ENCODE data around the gene ZNF365.
"Not testable (repeated sequence)": the region's sequence is repeated elsewhere in the genome, so short reads cannot be mapped to it uniquely, and the experiment has no call there.

ZNF365 gene

GRCh38 chr10:62373639-62373994 lies 552 bp upstream of the ZNF365 start:
- Histone ChIP-seq H3K4me1 (ENCODE audit: control insufficient read depth in 1 of 2, insufficient read depth in 1 of 2, low read depth in 1 of 2, low read length in 1 of 2) (no peaks in the 10 kb centered on the region), H3K4me3 (ENCODE audit: low read depth in 1 of 2, low read length in 1 of 2) (no peak overlapping the region), H3K27me3 (peaks cover 59% of the 10 kb centered on the region), H3K9me3 (no peaks in the 10 kb centered on the region), H3K36me3 (no peaks in the 10 kb centered on the region), H3K27ac (no peak overlapping the region)
- no peak for TF ChIP-seq CTCF (IDR thresholded peaks at IDR 0.05)

- TF ChIP-seq CTCF (IDR thresholded peaks at IDR 0.05): no peak
- H3K27ac ChIP-seq: no peak overlapping the region
- no peaks in the 10 kb centered on the region for H3K9me3 ChIP-seq
- no peak overlapping the region for H3K4me3 ChIP-seq (ENCODE audit: low read depth in 1 of 2, low read length in 1 of 2)
- H3K36me3 ChIP-seq: no peaks in the 10 kb centered on the region
- peaks cover 59% of the 10 kb centered on the region for H3K27me3 ChIP-seq
- no peaks in the 10 kb centered on the region for H3K4me1 ChIP-seq (ENCODE audit: control insufficient read depth in 1 of 2, insufficient read depth in 1 of 2, low read depth in 1 of 2, low read length in 1 of 2)
These were observed 917 bp downstream of the ZNF365 start for GRCh38 chr10:62374862-62375710.

- H3K9me3 ChIP-seq: no peaks in the 10 kb centered on the region
- no peak overlapping the region for H3K4me3 ChIP-seq (ENCODE audit: low read depth in 1 of 2, low read length in 1 of 2)
- TF ChIP-seq CTCF (IDR thresholded peaks at IDR 0.05): no peak
- no peak overlapping the region for H3K27ac ChIP-seq
- no peaks in the 10 kb centered on the region for H3K4me1 ChIP-seq (ENCODE audit: control insufficient read depth in 1 of 2, insufficient read depth in 1 of 2, low read depth in 1 of 2, low read length in 1 of 2)
- no peaks in the 10 kb centered on the region for H3K36me3 ChIP-seq
- peaks cover 58% of the 10 kb centered on the region for H3K27me3 ChIP-seq
These were observed 2.2 kb downstream of the ZNF365 start for GRCh38 chr10:62376071-62377025.

- Histone ChIP-seq H3K36me3 (no peaks in the 10 kb centered on the region), H3K4me3 (ENCODE audit: low read depth in 1 of 2, low read length in 1 of 2) (no peak overlapping the region), H3K27ac (no peak overlapping the region), H3K27me3 (peaks cover 51% of the 10 kb centered on the region), H3K4me1 (ENCODE audit: control insufficient read depth in 1 of 2, insufficient read depth in 1 of 2, low read depth in 1 of 2, low read length in 1 of 2) (no peaks in the 10 kb centered on the region), H3K9me3 (no peaks in the 10 kb centered on the region)
- no peak for TF ChIP-seq CTCF (IDR thresholded peaks at IDR 0.05)
These were observed 2.9 kb downstream of the ZNF365 start for GRCh38 chr10:62377026-62377415.

GRCh38 chr10:62377966-62378365 lies 3.8 kb downstream of the ZNF365 start:
- H3K4me1 ChIP-seq (ENCODE audit: control insufficient read depth in 1 of 2, insufficient read depth in 1 of 2, low read depth in 1 of 2, low read length in 1 of 2): no peaks in the 10 kb centered on the region
- TF ChIP-seq CTCF (IDR thresholded peaks at IDR 0.05): no peak
- H3K36me3 ChIP-seq: no peaks in the 10 kb centered on the region
- H3K4me3 ChIP-seq (ENCODE audit: low read depth in 1 of 2, low read length in 1 of 2): no peak overlapping the region
- peaks cover 43% of the 10 kb centered on the region for H3K27me3 ChIP-seq
- H3K9me3 ChIP-seq: no peaks in the 10 kb centered on the region
- no peak overlapping the region for H3K27ac ChIP-seq

GRCh38 chr10:62378877-62379276 lies 4.7 kb downstream of the ZNF365 start:
- H3K4me1 ChIP-seq (ENCODE audit: control insufficient read depth in 1 of 2, insufficient read depth in 1 of 2, low read depth in 1 of 2, low read length in 1 of 2); H3K4me3 ChIP-seq (ENCODE audit: low read depth in 1 of 2, low read length in 1 of 2); H3K36me3 ChIP-seq; H3K27ac ChIP-seq; H3K9me3 ChIP-seq: not testable (repeated sequence)
- peaks cover 34% of the 10 kb centered on the region for H3K27me3 ChIP-seq
